GM21529 (cell line): ENCODE data around the gene RAET1G.
"Not testable (repeated sequence)": the region's sequence is repeated elsewhere in the genome, so short reads cannot be mapped to it uniquely, and the experiment has no call there.

Experiments
- ATAC-seq: cut with Tn5 transposase; IDR thresholded peaks from one replicate; pipeline ENCODE4 v1.9.1; 2021; ENCODE audit not compliant: unreplicated experiment

RAET1G gene

GRCh38 chr6:149934249-149935156, 11.6 kb upstream of the RAET1G start:
- no peak for ATAC-seq

GRCh38 chr6:149933461-149933860, 10.5 kb upstream of the RAET1G start:
- no peak for ATAC-seq

- ATAC-seq: no peak
Measured at GRCh38 chr6:149933036-149933435, 10.1 kb upstream of the RAET1G start.

GRCh38 chr6:149931501-149931900, 8.6 kb upstream of the RAET1G start:
- no peak for ATAC-seq

GRCh38 chr6:149929422-149929821, 6.5 kb upstream of the RAET1G start:
- no peak for ATAC-seq

GRCh38 chr6:149927025-149927424, 4.1 kb upstream of the RAET1G start:
- ATAC-seq: not testable (repeated sequence)

- ATAC-seq: no peak
Measured at GRCh38 chr6:149925974-149926777, 3.3 kb upstream of the RAET1G start.

GRCh38 chr6:149925253-149925973, 2.5 kb upstream of the RAET1G start:
- ATAC-seq: no peak

- no peak for ATAC-seq
Measured at GRCh38 chr6:149924933-149925252, 2.0 kb upstream of the RAET1G start.

- ATAC-seq: no peak
Measured at GRCh38 chr6:149924206-149924932, 1.4 kb upstream of the RAET1G start.

- ATAC-seq: no peak
Measured at GRCh38 chr6:149923327-149923986, 536 bp upstream of the RAET1G start.

GRCh38 chr6:149922091-149922490, 830 bp downstream of the RAET1G start:
- ATAC-seq: not testable (repeated sequence)

GRCh38 chr6:149921361-149921760, 1.6 kb downstream of the RAET1G start:
- no peak for ATAC-seq

- no peak for ATAC-seq
Measured at GRCh38 chr6:149919834-149920225, 3.1 kb downstream of the RAET1G start.

GRCh38 chr6:149919126-149919833, 3.6 kb downstream of the RAET1G start:
- ATAC-seq: not testable (repeated sequence)

GRCh38 chr6:149918151-149918905, 4.6 kb downstream of the RAET1G start:
- no peak for ATAC-seq

GRCh38 chr6:149917679-149918078, 5.2 kb downstream of the RAET1G start:
- no peak for ATAC-seq

- ATAC-seq: no peak
Measured at GRCh38 chr6:149915970-149916865, 6.7 kb downstream of the RAET1G start.
